Mesenchymal stem cell (in vitro differentiated cells and primary cell): ENCODE measurements around the gene RBMS3.

Experiments
- DNase-seq: peaks from one replicate; pipeline ENCODE4 v3.0.0-alpha.2; 2013
- H2AFZ ChIP-seq: one replicate; pipeline ENCODE4 v1.6.1; 2013; ENCODE audit warnings: low read depth, mild to moderate bottlenecking, control low read depth, inconsistent platforms, low read length, moderate library complexity
- H2AK5ac ChIP-seq: 2 replicates; pipeline ENCODE4 v1.6.1; 2013; ENCODE audit warnings: low read length, moderate library complexity, mild to moderate bottlenecking, inconsistent platforms; ENCODE audit not compliant: severe bottlenecking
- H2BK120ac ChIP-seq: one replicate; pipeline ENCODE4 v1.6.1; 2013; ENCODE audit warnings: low read depth, mild to moderate bottlenecking, inconsistent platforms, low read length, moderate library complexity
- H2BK12ac ChIP-seq, 2 experiments: one replicate each; pipeline ENCODE4 v1.6.1; 2013; ENCODE audit warnings: inconsistent platforms in 2 of 2, low read length in 2 of 2, mild to moderate bottlenecking in 2 of 2, moderate library complexity in 2 of 2, control low read depth in 1 of 2
- H2BK15ac ChIP-seq: one replicate; pipeline ENCODE4 v1.6.1; 2013; ENCODE audit warnings: mild to moderate bottlenecking, low read depth, inconsistent platforms; ENCODE audit not compliant: poor library complexity, severe bottlenecking
- H2BK5ac ChIP-seq: 2 replicates; pipeline ENCODE4 v1.6.1; 2013; ENCODE audit warnings: low read depth, mild to moderate bottlenecking, low read length, control low read depth, inconsistent platforms; ENCODE audit not compliant: poor library complexity, severe bottlenecking
- H3K14ac ChIP-seq, 2 experiments: one replicate each; pipeline ENCODE4 v1.6.1; 2013; ENCODE audit warnings: inconsistent platforms in 2 of 2, low read length in 2 of 2, control low read depth in 1 of 2, mild to moderate bottlenecking in 1 of 2, moderate library complexity in 1 of 2
- H3K18ac ChIP-seq, 2 experiments: one replicate each; pipeline ENCODE4 v1.6.1; 2013; ENCODE audit warnings: inconsistent platforms in 2 of 2, low read length in 2 of 2, control low read depth in 1 of 2, low read depth in 1 of 2, mild to moderate bottlenecking in 1 of 2
- H3K23ac ChIP-seq, 2 experiments: one replicate each; pipeline ENCODE4 v1.6.1; 2013; ENCODE audit warnings: inconsistent platforms in 2 of 2, low read length in 2 of 2, mild to moderate bottlenecking in 2 of 2, moderate library complexity in 2 of 2, control low read depth in 1 of 2
- H3K27ac ChIP-seq: 2 replicates; pipeline ENCODE4 v1.5.1; 2013; ENCODE audit warnings: mild to moderate bottlenecking, moderate library complexity, low read length, control low read depth, inconsistent platforms; ENCODE audit not compliant: poor library complexity, severe bottlenecking
- H3K27me3 ChIP-seq, 2 experiments: 2 replicates each; pipeline versions ENCODE4 v1.6.1 to v1.7.0; 2013; ENCODE audit warnings: low read length in 2 of 2, mild to moderate bottlenecking in 2 of 2, moderate library complexity in 2 of 2, control low read depth in 1 of 2, inconsistent platforms in 1 of 2; ENCODE audit not compliant: control insufficient read depth in 1 of 2, insufficient read depth in 1 of 2
- H3K36me3 ChIP-seq, 2 experiments: 2 replicates each; pipeline versions ENCODE4 v1.6.1 to v1.7.0; 2013; ENCODE audit warnings: low read length in 2 of 2, control low read depth in 1 of 2, inconsistent platforms in 1 of 2, low read depth in 1 of 2, mild to moderate bottlenecking in 1 of 2; ENCODE audit not compliant: insufficient read depth in 2 of 2, control insufficient read depth in 1 of 2
- H3K4ac ChIP-seq, 2 experiments: one replicate each; pipeline ENCODE4 v1.6.1; 2013; ENCODE audit warnings: inconsistent platforms in 2 of 2, low read length in 2 of 2, mild to moderate bottlenecking in 2 of 2, moderate library complexity in 2 of 2, control low read depth in 1 of 2, low read depth in 1 of 2
- H3K4me1 ChIP-seq: 2 replicates; pipeline ENCODE4 v1.6.1; 2013; ENCODE audit warnings: low read depth, low read length, control low read depth; ENCODE audit not compliant: control insufficient read depth, insufficient read depth
- H3K4me2 ChIP-seq: 2 replicates; pipeline ENCODE4 v1.6.1; 2013; ENCODE audit warnings: low read length, mild to moderate bottlenecking, inconsistent platforms; ENCODE audit not compliant: poor library complexity, severe bottlenecking
- H3K4me3 ChIP-seq, 2 experiments: 2 replicates each; pipeline versions ENCODE4 v1.5.1 to v1.7.0; 2013; ENCODE audit warnings: low read length in 2 of 2, mild to moderate bottlenecking in 2 of 2, control low read depth in 1 of 2, low read depth in 1 of 2; ENCODE audit not compliant: insufficient read depth in 1 of 2
- H3K79me1 ChIP-seq: replicated peaks from 2 replicates; pipeline ENCODE4 v1.6.1; 2013; ENCODE audit warnings: mild to moderate bottlenecking, control low read depth, low read length, inconsistent platforms; ENCODE audit not compliant: poor library complexity, severe bottlenecking
- H3K9ac ChIP-seq: 2 replicates; pipeline ENCODE4 v1.7.0; 2013; ENCODE audit warnings: mild to moderate bottlenecking, low read length, moderate library complexity
- H3K9me3 ChIP-seq: 2 replicates; pipeline ENCODE4 v1.7.0; 2013; ENCODE audit warnings: mild to moderate bottlenecking, low read length; ENCODE audit not compliant: control insufficient read depth
- H4K8ac ChIP-seq: one replicate; pipeline ENCODE4 v1.6.1; 2013; ENCODE audit warnings: inconsistent platforms, mild to moderate bottlenecking, low read length, moderate library complexity
- H4K91ac ChIP-seq: one replicate; pipeline ENCODE4 v1.6.1; 2013; ENCODE audit warnings: mild to moderate bottlenecking, low read length, inconsistent platforms
- WGBS: methylation state at CpG from one replicate; pipeline ENCODE4 v1.1.7; 2013; ENCODE audit warnings: mixed read lengths; 5-methylcytosine and 5-hydroxymethylcytosine counted together

Gene RBMS3

DNA sequence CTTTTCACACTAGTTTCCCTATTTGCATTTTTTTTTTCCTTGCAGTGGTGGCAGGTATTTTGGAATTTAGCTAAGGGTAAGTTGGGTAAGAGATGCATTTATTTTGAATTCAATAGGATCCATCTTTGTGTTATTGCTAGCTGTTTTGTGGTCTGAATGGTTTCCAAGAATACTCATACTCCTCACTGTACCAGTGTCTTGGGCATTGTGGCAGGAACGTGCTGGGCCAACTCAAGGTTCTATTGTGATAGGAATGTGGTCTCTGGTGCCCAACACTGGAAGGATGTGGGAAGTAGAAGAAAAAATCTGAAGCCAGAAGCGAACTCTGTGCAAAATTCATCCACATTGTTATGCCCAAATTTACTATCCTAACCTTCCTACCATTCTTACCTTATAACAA is 135.6 kb downstream of the RBMS3 start:
- Histone ChIP-seq H3K23ac (no peak overlapping the region), H2AK5ac (no peak overlapping the region), H3K36me3 (no peaks in the 10 kb centered on the region), H2AFZ (no peak overlapping the region), H3K79me1 (peaks cover 13% of the 10 kb centered on the region), H2BK15ac (no peak overlapping the region), H2BK120ac (no peak overlapping the region), H2BK5ac (no peak overlapping the region), H3K14ac (no peak overlapping the region), H3K9ac (no peak overlapping the region), H3K9me3 (no peaks in the 10 kb centered on the region), H3K4ac (no peak overlapping the region), H3K4me2 (no peak overlapping the region), H4K91ac (no peak overlapping the region), H3K18ac (no peak overlapping the region), H3K27ac (no peak overlapping the region), H4K8ac (no peak overlapping the region), H3K27me3 (no peaks in the 10 kb centered on the region), H2BK12ac (no peak overlapping the region), H3K4me1 (no peaks in the 10 kb centered on the region), H3K4me3 (no peak overlapping the region)
- WGBS: 100% methylated on average over 1 of the region's 2 CpGs
- DNase-seq: no peak

DNA sequence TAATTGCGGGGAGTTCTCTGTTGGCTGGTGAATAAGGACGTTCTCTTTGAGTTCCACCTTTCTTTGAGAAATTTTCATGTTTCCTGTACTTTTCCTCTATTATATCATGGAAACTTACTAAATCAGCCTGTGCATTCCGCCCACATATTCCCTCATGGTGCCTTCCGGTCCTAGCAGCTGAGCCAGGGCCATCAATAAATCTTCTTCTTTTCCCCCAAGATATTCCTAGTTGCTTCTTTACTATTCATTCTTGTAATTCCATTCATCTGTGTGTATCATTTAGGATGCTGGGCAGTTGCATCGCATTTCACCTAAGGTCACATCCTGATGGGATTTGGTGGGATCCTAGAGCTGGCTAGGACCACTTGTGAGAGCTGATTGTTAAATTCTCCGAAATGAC is 139.2 kb downstream of the RBMS3 start:
- Histone ChIP-seq H3K4me2 (no peak overlapping the region), H2BK5ac (no peak overlapping the region), H4K8ac (no peak overlapping the region), H3K4me1 (no peaks in the 10 kb centered on the region), H4K91ac (no peak overlapping the region), H3K36me3 (no peaks in the 10 kb centered on the region), H3K4me3 (peak overlapping the region in 1 of 2 experiments; percentile 44), H2BK120ac (no peak overlapping the region), H2AFZ (no peak overlapping the region), H3K23ac (no peak overlapping the region), H2AK5ac (no peak overlapping the region), H3K9me3 (no peaks in the 10 kb centered on the region), H3K9ac (peak overlapping the region; percentile 38), H3K79me1 (peaks cover 7% of the 10 kb centered on the region), H3K27ac (peak overlapping the region; percentile 87), H2BK15ac (no peak overlapping the region), H3K18ac (peak overlapping the region in 1 of 2 experiments; percentile 56), H3K14ac (no peak overlapping the region), H3K27me3 (no peaks in the 10 kb centered on the region), H3K4ac (no peak overlapping the region), H2BK12ac (no peak overlapping the region)
- DNase-seq: peak; percentile 75
- WGBS: 28% methylated on average over 6 of the region's 6 CpGs

DNA sequence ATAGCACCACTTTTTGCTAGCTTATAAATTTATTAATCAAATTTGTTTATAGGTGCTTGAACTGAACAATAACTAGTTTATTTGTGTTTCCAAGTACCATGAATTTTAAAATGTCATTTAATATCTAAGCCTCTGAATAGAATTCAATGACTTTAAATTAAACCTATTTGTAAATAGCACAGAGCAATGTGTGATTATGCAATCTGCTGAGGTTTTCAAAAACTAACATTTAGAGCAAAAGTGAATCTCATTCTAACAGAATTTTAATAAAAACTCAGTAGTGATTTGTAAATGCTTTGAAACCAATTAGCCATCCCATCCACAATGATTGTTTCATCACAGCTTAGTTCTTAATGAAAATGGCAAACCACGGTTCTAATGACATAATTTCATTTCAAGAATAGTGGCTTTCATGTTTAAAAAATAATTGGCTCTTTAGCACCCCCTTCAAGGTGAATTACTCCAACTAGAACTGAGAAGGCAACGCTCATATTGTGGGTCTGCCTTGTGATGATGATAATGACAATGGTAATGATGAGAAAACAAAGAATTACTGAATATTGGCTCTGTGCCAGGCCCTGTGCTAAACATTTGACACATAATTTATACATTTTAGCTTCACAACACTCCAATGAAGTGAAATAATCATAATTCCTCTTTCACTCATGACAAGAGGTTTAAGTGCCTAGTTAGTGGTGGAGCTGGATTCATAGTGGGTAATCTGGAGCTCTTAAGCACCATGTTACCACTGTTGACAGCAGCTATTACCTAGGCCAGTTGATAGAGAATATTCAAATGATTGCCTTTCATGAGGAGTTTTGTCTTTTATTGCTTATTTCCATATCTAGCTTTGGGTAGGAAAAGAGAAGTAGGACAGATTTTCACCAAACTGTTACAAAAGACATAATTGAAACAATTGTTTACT is 145.7 kb downstream of the RBMS3 start:
- no peaks in the 10 kb centered on the region for H3K36me3 ChIP-seq
- H2AK5ac ChIP-seq: no peak overlapping the region
- H2AFZ ChIP-seq: no peak overlapping the region
- H3K23ac ChIP-seq: no peak overlapping the region
- H3K4ac ChIP-seq: no peak overlapping the region
- H2BK12ac ChIP-seq: no peak overlapping the region
- H3K18ac ChIP-seq: no peak overlapping the region
- no peaks in the 10 kb centered on the region for H3K9me3 ChIP-seq
- no peak overlapping the region for H2BK120ac ChIP-seq
- no peak overlapping the region for H2BK5ac ChIP-seq
- peaks cover 3% of the 10 kb centered on the region for H3K4me1 ChIP-seq
- no peak overlapping the region for H2BK15ac ChIP-seq
- no peak overlapping the region for H3K27ac ChIP-seq
- no peak overlapping the region for H3K9ac ChIP-seq
- H3K4me2 ChIP-seq: no peak overlapping the region
- H3K14ac ChIP-seq: no peak overlapping the region
- no peak for DNase-seq
- H4K91ac ChIP-seq: no peak overlapping the region
- no peak overlapping the region for H3K4me3 ChIP-seq
- no peak overlapping the region for H4K8ac ChIP-seq
- WGBS: 84% methylated on average over 2 of the region's 2 CpGs
- peaks cover 9% of the 10 kb centered on the region for H3K79me1 ChIP-seq
- H3K27me3 ChIP-seq: no peaks in the 10 kb centered on the region

DNA sequence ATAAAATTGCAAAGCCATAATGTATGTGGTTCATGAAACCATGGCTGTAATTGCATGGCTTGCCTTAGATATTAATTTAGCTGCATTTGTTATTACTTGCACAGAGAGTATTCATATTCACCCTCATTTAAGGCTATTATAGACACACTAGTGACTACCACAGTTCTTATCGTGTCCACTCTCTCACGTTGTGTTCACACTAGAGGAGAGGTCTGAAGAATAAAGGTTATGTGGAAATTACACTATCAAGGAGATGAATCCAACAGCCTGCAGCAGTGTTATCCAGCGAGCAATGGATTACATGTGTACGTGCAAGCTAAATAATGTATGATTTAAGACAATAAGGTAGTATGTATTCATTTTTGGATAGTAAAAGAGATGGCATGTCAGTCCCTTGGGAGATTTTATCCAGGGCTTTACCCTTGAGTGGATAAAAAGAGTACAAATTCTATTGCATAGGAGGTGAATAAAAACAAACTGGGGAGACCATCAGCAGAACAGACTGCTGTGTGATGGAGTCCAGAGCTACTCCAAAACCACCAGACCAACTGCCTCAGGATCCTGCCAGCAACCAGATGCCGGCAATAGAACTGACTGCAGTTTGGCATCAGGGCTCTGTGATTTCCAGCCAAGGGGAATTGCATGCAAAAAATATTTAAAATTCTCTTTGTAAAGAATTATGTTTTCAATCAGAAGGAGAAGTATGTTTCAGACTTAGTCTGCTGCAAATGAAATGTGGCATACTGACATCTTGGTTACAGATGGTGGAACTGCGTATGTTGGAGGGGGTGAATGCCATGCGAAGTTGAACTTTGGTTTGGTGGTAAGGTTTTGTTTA is 146.6 kb downstream of the RBMS3 start:
- Histone ChIP-seq H3K14ac (no peak overlapping the region), H2AFZ (no peak overlapping the region), H4K8ac (no peak overlapping the region), H2BK12ac (peak overlapping the region in 1 of 2 experiments; percentile 9), H3K36me3 (no peaks in the 10 kb centered on the region), H3K4me2 (no peak overlapping the region), H3K27ac (no peak overlapping the region), H4K91ac (no peak overlapping the region), H2BK5ac (no peak overlapping the region), H3K23ac (no peak overlapping the region), H3K18ac (no peak overlapping the region), H3K79me1 (peaks cover 11% of the 10 kb centered on the region), H3K27me3 (no peaks in the 10 kb centered on the region), H2BK120ac (no peak overlapping the region), H3K4me3 (peak overlapping the region in 1 of 2 experiments; percentile 11), H2AK5ac (no peak overlapping the region), H3K4me1 (peaks cover 4% of the 10 kb centered on the region), H3K4ac (no peak overlapping the region), H3K9ac (no peak overlapping the region), H3K9me3 (no peaks in the 10 kb centered on the region), H2BK15ac (no peak overlapping the region)
- WGBS: 74% methylated on average over 7 of the region's 7 CpGs
- peak; percentile 47 for DNase-seq
